IMR-90 (cell line): ENCODE measurements around the gene ANXA3. TPM values are rescaled to one million over a fixed set of nuclear protein-coding genes. Genes with fewer than 3 reads are reported as not detected.

Source experiments
- ATAC-seq: fragments of 200-7000 bp; cut with Tn5 transposase; 2 replicates; pipeline ENCODE4 v1.9.1; 2020; ENCODE audit warnings: low read depth, mild to moderate bottlenecking, moderate library complexity
- BruUV-seq: library from RNA; stranded (reverse); fragments of 400-500 nt; replicated peaks from 2 replicates; lab custom pipeline; 2021; lab: Mats Ljungman, UMichigan
- CTCF ChIA-PET: fragments of 300-600 bp; formaldehyde crosslinking; extraction: SDS; loops from one replicate; lab custom pipeline; 2021; ENCODE audit warnings: antibody characterized with exemption; lab: Yijun Ruan, JAX
- POLR2A ChIA-PET: fragments of 300-600 bp; sonication (Branson Sonifier 250); formaldehyde crosslinking; loops from one replicate; lab custom pipeline; 2022; ENCODE audit warnings: antibody characterized with exemption; ENCODE audit not compliant: unreplicated experiment; lab: Charles Lee
- DNase-seq: peaks from one replicate; pipeline ENCODE4 v3.0.0; 2013
- H2AFZ ChIP-seq: replicated peaks from 2 replicates; pipeline ENCODE3; 2013; ENCODE audit warnings: low read length, mild to moderate bottlenecking; ENCODE audit not compliant: poor library complexity
- H2AK5ac ChIP-seq: 2 replicates; pipeline ENCODE4 v1.6.1; 2013; ENCODE audit warnings: low read depth, low read length, inconsistent platforms
- H2AK9ac ChIP-seq: replicated peaks from 2 replicates; pipeline ENCODE3; 2013; ENCODE audit warnings: mild to moderate bottlenecking, low read depth, low read length, moderate library complexity; ENCODE audit not compliant: poor library complexity
- H2BK120ac ChIP-seq: 2 replicates; pipeline ENCODE4 v1.6.1; 2013; ENCODE audit warnings: low read depth, low read length, inconsistent platforms
- H2BK15ac ChIP-seq: 3 replicates; pipeline ENCODE4 v1.6.1; 2013; ENCODE audit warnings: low read depth, low read length, inconsistent platforms
- H2BK20ac ChIP-seq: 2 replicates; pipeline ENCODE4 v1.6.1; 2013; ENCODE audit warnings: low read depth, mild to moderate bottlenecking, inconsistent platforms, low read length, moderate library complexity
- H2BK5ac ChIP-seq: 2 replicates; pipeline ENCODE4 v1.6.1; 2013; ENCODE audit warnings: mild to moderate bottlenecking, low read depth, low read length, inconsistent platforms; ENCODE audit not compliant: poor library complexity, severe bottlenecking
- H3K14ac ChIP-seq: replicated peaks from 2 replicates; pipeline ENCODE4 v1.6.1; 2013; ENCODE audit warnings: low read depth, low read length, inconsistent platforms
- H3K18ac ChIP-seq: 2 replicates; pipeline ENCODE4 v1.6.1; 2013; ENCODE audit warnings: low read depth, low read length, control low read depth
- H3K23ac ChIP-seq: 2 replicates; pipeline ENCODE4 v1.6.1; 2013; ENCODE audit warnings: low read depth, low read length, inconsistent platforms
- H3K27ac ChIP-seq: 2 replicates; pipeline ENCODE4 v1.5.1; 2013; ENCODE audit warnings: mild to moderate bottlenecking, control low read depth, low read length; ENCODE audit not compliant: insufficient read depth
- H3K27me3 ChIP-seq: 2 replicates; pipeline ENCODE4 v1.6.1; 2013; ENCODE audit warnings: low read length; ENCODE audit not compliant: control insufficient read depth, insufficient read depth
- H3K36me3 ChIP-seq: 2 replicates; pipeline ENCODE4 v1.6.1; 2013; ENCODE audit warnings: low read length, mixed read lengths; ENCODE audit not compliant: control insufficient read depth, insufficient read depth
- H3K4ac ChIP-seq: 2 replicates; pipeline ENCODE4 v1.6.1; 2013; ENCODE audit warnings: low read depth, low read length, inconsistent platforms
- H3K4me1 ChIP-seq: 2 replicates; pipeline ENCODE4 v1.6.1; 2013; ENCODE audit warnings: low read length, mixed read lengths; ENCODE audit not compliant: control insufficient read depth, insufficient read depth
- H3K4me2 ChIP-seq: 2 replicates; pipeline ENCODE4 v1.6.1; 2013; ENCODE audit warnings: low read depth, mild to moderate bottlenecking, control low read depth, low read length, moderate library complexity
- H3K4me3 ChIP-seq: 2 replicates; pipeline ENCODE4 v1.5.1; 2013; ENCODE audit warnings: low read depth, mild to moderate bottlenecking, control low read depth, low read length, moderate library complexity; ENCODE audit not compliant: insufficient read depth
- H3K56ac ChIP-seq: 2 replicates; pipeline ENCODE4 v1.6.1; 2013; ENCODE audit warnings: low read length, inconsistent platforms; ENCODE audit not compliant: insufficient read depth; ENCODE audit errors: extremely low read depth
- H3K79me1 ChIP-seq, 2 experiments: 2 replicates each; pipeline ENCODE4 v1.6.1; 2013; ENCODE audit warnings: low read length in 2 of 2, inconsistent platforms in 1 of 2, low read depth in 1 of 2
- H3K9ac ChIP-seq: 2 replicates; pipeline ENCODE4 v1.6.1; 2013; ENCODE audit warnings: low read depth, low read length, control low read depth
- H3K9me1 ChIP-seq: 2 replicates; pipeline ENCODE4 v1.6.1; 2013; ENCODE audit warnings: low read length, inconsistent platforms; ENCODE audit not compliant: insufficient read depth
- H3K9me3 ChIP-seq: 2 replicates; pipeline ENCODE4 v1.6.1; 2013; ENCODE audit warnings: low read length; ENCODE audit not compliant: control insufficient read depth, insufficient read depth
- H4K20me1 ChIP-seq: 2 replicates; pipeline ENCODE4 v1.6.1; 2013; ENCODE audit warnings: low read length, inconsistent platforms; ENCODE audit not compliant: insufficient read depth
- H4K5ac ChIP-seq: 2 replicates; pipeline ENCODE4 v1.6.1; 2013; ENCODE audit warnings: mild to moderate bottlenecking, low read depth, low read length, control low read depth
- H4K8ac ChIP-seq, 2 experiments: 2 replicates each; pipeline ENCODE4 v1.6.1; 2013; ENCODE audit warnings: low read depth in 2 of 2, low read length in 2 of 2, control low read depth in 1 of 2, inconsistent platforms in 1 of 2
- H4K91ac ChIP-seq: 2 replicates; pipeline ENCODE4 v1.6.1; 2013; ENCODE audit warnings: low read depth, low read length, inconsistent platforms; ENCODE audit not compliant: insufficient read depth
- BHLHE40 ChIP-seq: fragments of 150-350 bp; IDR thresholded peaks from 2 replicates; pipeline ENCODE4 v1.6.1; 2016; ENCODE audit warnings: mild to moderate bottlenecking, low read depth, low read length
- CEBPB ChIP-seq: IDR thresholded peaks from 2 replicates; pipeline ENCODE4 v1.6.1; 2012; ENCODE audit warnings: low read depth, low read length, improper control_type of control experiment
- FOS ChIP-seq: fragments of 150-350 bp; IDR thresholded peaks from 2 replicates; pipeline ENCODE4 v1.6.1; 2016; ENCODE audit warnings: low read depth, low read length
- MAFK ChIP-seq: IDR thresholded peaks from 2 replicates; pipeline ENCODE4 v1.6.1; 2012; ENCODE audit warnings: low read depth, low read length, improper control_type of control experiment
- SMC3 ChIP-seq: fragments of 150-350 bp; IDR thresholded peaks from 2 replicates; pipeline ENCODE4 v1.6.1; 2016; ENCODE audit warnings: low read depth, mild to moderate bottlenecking, antibody characterized with exemption, low read length, moderate library complexity
- WGBS, 2 experiments: methylation state at CpG; one replicate each; pipeline versions ENCODE4 v1.1.5 to v1.1.7; 2013; ENCODE audit warnings: missing lambda C conversion rate in 2 of 2; ENCODE audit not compliant: insufficient read length in 1 of 2; ENCODE audit errors: extremely low coverage in 2 of 2; 5-methylcytosine and 5-hydroxymethylcytosine counted together
- dilution Hi-C: fragments of 300-500 bp; cut with HindIII; formaldehyde crosslinking; loops from one replicate; pipeline ENCODE4 v1.14.3; 2018; ENCODE audit warnings: low sequenced_read_pairs; ENCODE audit not compliant: unreplicated experiment
- in situ Hi-C: fragments of 300-500 bp; cut with MboI; formaldehyde crosslinking; loops from 3 replicates; pipeline ENCODE4 v1.14.3; 2019; ENCODE audit warnings: low sequenced_read_pairs, inconsistent platforms, mixed read lengths
- intact Hi-C: fragments of 100-400 bp; cut with micrococcal nuclease; formaldehyde crosslinking; loops from 2 replicates; pipeline ENCODE4 v1.10.0; 2022
- polyA plus RNA-seq, 3 experiments: library from polyadenylated mRNA; depleted of rRNA; stranded (reverse); fragments of >200 nt; gene quantifications; 2 replicates each; pipeline ENCODE4 v1.2.3, GENCODE V29; 2012; ENCODE audit warnings: low replicate concordance in 1 of 3
- total RNA-seq: library from RNA; depleted of rRNA; stranded (reverse); fragments of >200 nt; gene quantifications from 2 replicates; pipeline ENCODE4 v1.2.3, GENCODE V29; 2012

Gene ANXA3
- total and polyA plus RNA-seq, 2 of the 4 experiments (the other 2 are of a cell fraction): 4.2 to 5.0 TPM

GRCh38 chr4:78648640-78649363 is 97.2 kb downstream of the ANXA3 start (continued):
- TF ChIP-seq FOS (no peak), SMC3 (no peak)

- Histone ChIP-seq H2BK120ac (peak overlapping the region; percentile 93), H3K9me3 (no peaks in the 10 kb centered on the region), H3K79me1 (peaks cover 0 to 8% of the 10 kb centered on the region in 2 experiments; a peak in 1 of 4 replicates), H3K14ac (peak overlapping the region; percentile 90), H3K27ac (peak overlapping the region; percentile 45; the same call in 1 of the 2 replicates), H3K4me3 (no peak overlapping the region), H3K27me3 (no peaks in the 10 kb centered on the region), H4K8ac (peak overlapping the region; percentile 27 to 81; a peak in 2 of 4 replicates), H3K9ac (no peak overlapping the region), H4K20me1 (no peaks in the 10 kb centered on the region), H2AK9ac (no peak overlapping the region), H3K56ac (no peak overlapping the region), H3K4me1 (peaks cover 14% of the 10 kb centered on the region), H2BK15ac (peak overlapping the region; percentile 84), H3K4me2 (peak overlapping the region; percentile 68), H3K9me1 (peaks cover 20% of the 10 kb centered on the region), H4K91ac (peak overlapping the region; percentile 90), H3K4ac (peak overlapping the region; percentile 89), H2AFZ (peak overlapping the region; percentile 46), H2BK20ac (peak overlapping the region; percentile 95), H3K36me3 (no peaks in the 10 kb centered on the region), H4K5ac (peak overlapping the region; percentile 56; the same call in 1 of the 2 replicates), H2BK5ac (peak overlapping the region; percentile 87), H2AK5ac (peak overlapping the region; percentile 76; the same call in 1 of the 2 replicates), H3K23ac (peak overlapping the region; percentile 67; the same call in 1 of the 2 replicates), H3K18ac (peak overlapping the region; percentile 27; the same call in 1 of the 2 replicates)
- ChIA-PET CTCF (no interaction called here), POLR2A (no interaction called here)
- ATAC-seq (peak; percentile 25; the same call in 1 of the 2 replicates), DNase-seq (peak; percentile 86)
- BruUV-seq: no TSS peak
- TF ChIP-seq MAFK (peak; percentile 85), BHLHE40 (no peak), CEBPB (peak; percentile 97)
- WGBS, 2 experiments: 83% methylated on average over 1 of the region's 3 CpGs; no CpG with 5 or more reads in 1 of the 2 experiments
- intact Hi-C loops: no loop called here
- in situ Hi-C loops: loop anchor here (10.0 kb wide), 1 partner anchor 124 kb away; the partner anchor contains the start of gene BMP2K
- dilution Hi-C loops: no loop called here
Observed at GRCh38 chr4:78650106-78651024, 98.8 kb downstream of the ANXA3 start.
